HCT116 (cell line): ENCODE results near the gene PREX1. TPM values are rescaled to one million over a fixed set of nuclear protein-coding genes. Genes with fewer than 3 reads are reported as not detected.

ENCODE experiments used
- ATAC-seq: fragments of 200-7000 bp; cut with Tn5 transposase; 2 replicates; pipeline ENCODE4 v1.9.1; 2020; ENCODE audit warnings: mild to moderate bottlenecking, moderate library complexity
- BruUV-seq: library from RNA; stranded (reverse); fragments of 400-500 nt; replicated peaks from 2 replicates; lab custom pipeline; 2021; lab: Mats Ljungman, UMichigan
- CTCF ChIA-PET: fragments of 300-600 bp; sonication (Branson Sonifier 250); formaldehyde crosslinking; loops from one replicate; lab custom pipeline; 2021; ENCODE audit warnings: antibody characterized with exemption; lab: Charles Lee
- POLR2A ChIA-PET: fragments of 300-600, 350-600 bp; sonication (Branson Sonifier 250); formaldehyde crosslinking; loops from one replicate; lab custom pipeline; 2021; ENCODE audit warnings: antibody characterized with exemption; lab: Charles Lee
- RAD21 ChIA-PET, 2 experiments: fragments of 300-600 bp; sonication (Branson Sonifier 250); formaldehyde crosslinking; loops; one replicate each; lab custom pipeline; 2023; ENCODE audit warnings: low total read pairs in 2 of 2; ENCODE audit not compliant: uncharacterized antibody in 2 of 2, unreplicated experiment in 2 of 2, low non-redundant PET in 1 of 2; lab: Charles Lee
- DNase-seq: peaks from one replicate; pipeline ENCODE4 v3.0.0-alpha.2; 2010; ENCODE audit warnings: low read depth, low spot score
- H2AFZ ChIP-seq: fragments of 200-600 bp; shearing (Covaris generic), sonication (generic); 2 replicates; pipeline ENCODE4 v1.6.1; 2017; ENCODE audit warnings: low read depth, mixed run types, mixed read lengths, antibody characterized with exemption, low read length; ENCODE audit not compliant: poor library complexity, severe bottlenecking
- H3K27ac ChIP-seq: 2 replicates; pipeline ENCODE4 v1.5.1; 2012; ENCODE audit warnings: low read depth, low read length
- H3K27me3 ChIP-seq: fragments of 200-600 bp; sonication (generic); 2 replicates; pipeline ENCODE4 v1.6.1; 2016; ENCODE audit warnings: mixed run types, low read length, mixed read lengths; ENCODE audit not compliant: insufficient read depth
- H3K36me3 ChIP-seq, 2 experiments: fragments of 200-500 bp in 1 of 2; fragments of 200-600 bp in 1 of 2; sonication (Bioruptor generic) in 1 of 2; sonication (generic) in 1 of 2; 2 replicates each; pipeline versions ENCODE4 v1.5.1 to v1.6.1; 2014 to 2016; ENCODE audit warnings: low read length in 2 of 2, inconsistent platforms in 1 of 2, mixed read lengths in 1 of 2, mixed run types in 1 of 2; ENCODE audit not compliant: insufficient read depth in 2 of 2, control insufficient read depth in 1 of 2
- H3K4me1 ChIP-seq, 2 experiments: fragments of 200-600 bp in 1 of 2; sonication (generic) in 1 of 2; 2 replicates each; pipeline versions ENCODE4 v1.5.1 to v1.6.1; 2012 to 2017; ENCODE audit warnings: low read length in 2 of 2, inconsistent platforms in 1 of 2, mild to moderate bottlenecking in 1 of 2, mixed read lengths in 1 of 2, mixed run types in 1 of 2, moderate library complexity in 1 of 2; ENCODE audit not compliant: insufficient read depth in 2 of 2, control insufficient read depth in 1 of 2
- H3K4me2 ChIP-seq: fragments of 200-600 bp; sonication (generic); 2 replicates; pipeline ENCODE4 v1.6.1; 2017; ENCODE audit warnings: mixed run types, low read length, mixed read lengths
- H3K4me3 ChIP-seq, 2 experiments: fragments of 200-600 bp in 1 of 2; sonication (generic) in 1 of 2; replicated peaks in 1 of 2; 2 replicates each; pipeline ENCODE4 v1.5.1; 2011 to 2016; ENCODE audit warnings: low read length in 2 of 2, control low read depth in 1 of 2, low read depth in 1 of 2, mild to moderate bottlenecking in 1 of 2, mixed read lengths in 1 of 2, mixed run types in 1 of 2
- H3K79me2 ChIP-seq: fragments of 200-600 bp; sonication (generic); 2 replicates; pipeline ENCODE4 v1.6.1; 2017; ENCODE audit warnings: mild to moderate bottlenecking, mixed run types, low read length, moderate library complexity, mixed read lengths; ENCODE audit not compliant: insufficient read depth
- H3K9ac ChIP-seq: fragments of 200-600 bp; sonication (generic); 2 replicates; pipeline ENCODE4 v1.6.1; 2016; ENCODE audit warnings: low read length, mixed read lengths
- H3K9me2 ChIP-seq: fragments of 200-600 bp; sonication (generic), shearing (Covaris generic); 2 replicates; pipeline ENCODE4 v1.6.1; 2017; ENCODE audit warnings: mixed run types, mild to moderate bottlenecking, moderate library complexity; ENCODE audit not compliant: insufficient read depth
- H3K9me3 ChIP-seq, 2 experiments: fragments of 200-500 bp in 1 of 2; fragments of 200-600 bp in 1 of 2; sonication (Bioruptor generic) in 1 of 2; sonication (generic) in 1 of 2; 2 replicates each; pipeline ENCODE4 v1.6.1; 2014 to 2017; ENCODE audit warnings: low read length in 2 of 2, mixed read lengths in 2 of 2, inconsistent platforms in 1 of 2, low read depth in 1 of 2, mild to moderate bottlenecking in 1 of 2, mixed run types in 1 of 2, moderate library complexity in 1 of 2; ENCODE audit not compliant: control insufficient read depth in 1 of 2, insufficient read depth in 1 of 2
- H4K20me1 ChIP-seq: fragments of 200-600 bp; sonication (generic), shearing (Covaris generic); 2 replicates; pipeline ENCODE4 v1.6.1; 2017; ENCODE audit warnings: mixed run types, mild to moderate bottlenecking, moderate library complexity; ENCODE audit not compliant: insufficient read depth
- CEBPB ChIP-seq: IDR thresholded peaks from 2 replicates; pipeline ENCODE4 v1.6.1; 2012; ENCODE audit warnings: low read depth
- ELF1 ChIP-seq: IDR thresholded peaks from 2 replicates; pipeline ENCODE4 v1.6.1; 2012; ENCODE audit warnings: low read depth, borderline replicate concordance
- EZH2 ChIP-seq: fragments of 200-600 bp; sonication (generic); IDR thresholded peaks from 2 replicates; pipeline ENCODE4 v1.6.1; 2017; ENCODE audit warnings: antibody characterized with exemption, mixed run types
- JUND ChIP-seq: IDR thresholded peaks from 2 replicates; pipeline ENCODE4 v1.6.1; 2012
- MAX ChIP-seq: IDR thresholded peaks from 2 replicates; pipeline ENCODE4 v1.6.1; 2012
- SIN3A ChIP-seq: IDR thresholded peaks from 2 replicates; pipeline ENCODE4 v1.6.1; 2012; ENCODE audit warnings: low read depth
- ZBTB33 ChIP-seq: IDR thresholded peaks from 2 replicates; pipeline ENCODE4 v1.6.1; 2011; ENCODE audit warnings: mild to moderate bottlenecking, low read length, moderate library complexity; ENCODE audit not compliant: insufficient replicate concordance; ENCODE audit errors: extremely low read depth
- intact Hi-C: fragments of 100-400 bp; cut with micrococcal nuclease; formaldehyde crosslinking; loops from 2 replicates; pipeline ENCODE4 v1.10.0; 2022
- total RNA-seq: library from RNA; stranded (reverse); gene quantifications from one replicate; pipeline ENCODE4 v1.2.1, GENCODE V29; 2021; ENCODE audit not compliant: unreplicated experiment

PREX1 gene
- total RNA-seq, 1 experiment from 2014 or later, result 6.1 TPM

GRCh38 chr20:48719598-48720255 is 108.1 kb downstream of the PREX1 start:
- no peaks in the 10 kb centered on the region for H3K36me3 ChIP-seq
- CTCF ChIA-PET, result no interaction called here
- POLR2A ChIA-PET, result no interaction called here
- DNase-seq, result no peak
- no peak overlapping the region for H3K4me2 ChIP-seq
- RAD21 ChIA-PET, result no interaction called here
- H3K79me2 ChIP-seq, result no peaks in the 10 kb centered on the region
- TF ChIP-seq MAX (no peak), EZH2 (no peak), JUND (no peak), ZBTB33 (no peak), ELF1 (no peak), SIN3A (no peak), CEBPB (no peak)
- TF ChIP-seq, all 23 proteins: peak for 0
- Histone ChIP-seq H3K27ac (no peak overlapping the region), H3K27me3 (no peaks in the 10 kb centered on the region), H3K4me3 (no peak overlapping the region), H3K9me2 (no peaks in the 10 kb centered on the region), H3K9me3 (no peaks in the 10 kb centered on the region), H2AFZ (no peak overlapping the region), H3K4me1 (no peaks in the 10 kb centered on the region), H4K20me1 (no peaks in the 10 kb centered on the region), H3K9ac (no peak overlapping the region)
- ATAC-seq, result no peak
- BruUV-seq, result no TSS peak
- intact Hi-C loops, result no loop called here
